LHCN-M2 (cell line): ENCODE data around the gene ARHGEF16. TPM values are rescaled to one million over a fixed set of nuclear protein-coding genes. Genes with fewer than 3 reads are reported as not detected.

ENCODE experiments used
- DNase-seq: peaks from one replicate; pipeline ENCODE4 v3.0.0-alpha.2; 2012; ENCODE audit warnings: low read depth
- total RNA-seq: library from RNA; depleted of rRNA; stranded (reverse); fragments of >200 nt; gene quantifications from 2 replicates; pipeline ENCODE4 v1.2.3, GENCODE V29; 2014

Gene ARHGEF16
- total RNA-seq, 1 experiment from 2014 or later = not detected

DNA sequence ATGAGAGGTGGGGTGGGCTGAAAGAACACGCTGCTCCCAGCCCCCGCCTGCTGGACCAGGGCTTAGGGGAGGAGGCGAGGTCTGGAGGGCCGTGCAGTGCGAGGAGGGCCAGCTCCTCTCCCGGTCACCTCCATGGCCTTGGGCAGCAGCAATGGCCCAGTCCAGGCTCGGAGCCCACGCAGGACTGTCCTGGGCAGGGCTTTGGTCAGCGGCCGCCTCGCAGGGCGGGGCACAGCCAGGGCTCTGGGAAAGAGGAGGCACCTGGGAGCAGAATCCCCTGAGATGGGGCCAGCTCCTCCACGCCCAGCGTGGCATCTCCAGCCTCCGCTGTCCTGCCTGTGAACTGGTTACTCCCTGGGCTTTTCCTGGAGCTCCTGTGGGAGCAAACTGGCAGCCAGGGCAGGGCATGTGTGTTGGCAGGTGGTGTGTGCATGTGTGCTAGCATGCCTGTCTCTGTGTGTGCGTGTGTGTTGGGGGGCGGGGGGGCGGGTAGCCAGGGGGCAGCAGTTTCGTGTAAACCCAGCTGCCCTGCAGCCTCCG lies 27.4 kb downstream of the ARHGEF16 start:
- DNase-seq = no peak

DNA sequence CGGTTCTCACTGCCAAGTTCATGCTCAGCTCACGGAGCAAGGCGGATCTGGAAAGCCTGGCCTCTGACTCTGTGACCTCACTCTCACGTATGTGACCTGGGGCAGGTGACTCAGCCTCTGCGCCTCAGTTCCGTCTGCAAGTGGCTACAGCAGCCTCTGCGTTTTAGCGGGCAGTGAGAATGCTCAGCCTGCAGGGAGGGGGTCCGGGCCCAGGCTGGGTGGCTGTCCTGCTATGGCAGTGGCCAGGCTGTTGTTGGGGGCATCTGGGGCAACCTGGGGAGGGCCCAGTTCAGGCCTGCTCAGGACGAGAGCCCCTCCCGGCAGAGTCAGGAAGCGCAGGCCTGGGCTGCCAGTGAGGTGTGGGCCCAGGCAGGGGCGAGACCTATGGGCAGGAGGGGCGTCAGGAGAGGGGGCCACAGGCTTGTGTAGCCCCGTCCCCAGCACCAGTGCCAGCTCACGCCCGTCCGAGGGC lies 27.9 kb downstream of the ARHGEF16 start:
- DNase-seq = no peak

DNA sequence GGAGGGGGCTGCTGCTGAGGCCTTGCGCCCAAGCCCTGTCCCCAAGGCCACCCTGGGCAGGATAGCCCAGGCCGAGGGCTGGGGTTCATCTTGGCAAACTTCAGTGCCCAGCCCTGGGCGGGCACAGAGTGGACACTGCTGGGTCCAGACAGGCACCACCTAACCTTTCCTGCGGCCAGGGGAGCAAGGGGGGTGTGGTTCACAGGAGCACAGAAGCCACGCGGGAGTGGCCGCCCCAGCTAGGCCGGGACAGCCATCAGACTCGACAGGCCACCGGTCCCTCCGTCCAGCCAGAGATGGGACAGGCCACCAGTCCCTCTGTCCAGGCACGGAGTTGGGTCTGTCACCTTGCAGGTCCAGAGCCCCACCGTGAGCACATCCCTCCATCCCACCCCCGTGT lies 28.9 kb downstream of the ARHGEF16 start:
- no peak for DNase-seq

DNA sequence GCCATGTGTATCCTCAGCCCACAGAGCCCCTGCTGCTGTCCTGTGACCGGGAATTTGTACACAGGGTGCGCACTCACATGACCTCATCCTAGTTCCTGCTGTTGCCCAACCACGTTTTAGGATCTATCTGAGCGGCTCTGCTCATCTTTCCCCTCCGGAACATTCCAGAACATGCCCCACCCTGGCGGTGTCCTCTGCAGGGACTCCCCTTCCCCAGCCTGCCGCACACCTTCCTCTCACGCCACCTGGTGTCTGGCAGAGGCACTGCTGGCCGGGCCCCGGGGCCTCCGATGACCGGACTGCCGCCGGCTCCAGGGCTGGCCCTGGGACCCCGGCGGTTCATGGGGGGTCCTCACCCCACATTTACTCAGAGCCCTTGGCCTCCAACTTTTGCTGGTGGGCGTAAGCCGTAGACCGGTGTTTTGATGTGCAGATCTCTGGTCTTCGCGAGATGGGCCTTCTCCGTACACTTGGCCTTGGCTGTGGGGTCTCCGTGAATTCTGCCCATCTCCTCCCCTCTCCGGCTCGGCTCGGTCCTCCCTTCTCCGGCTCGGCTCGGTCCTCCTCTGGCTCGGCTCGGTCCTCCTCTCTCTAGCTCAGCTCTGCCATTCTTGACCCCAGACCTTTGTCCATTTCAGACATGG lies 29.5 kb downstream of the ARHGEF16 start:
- no peak for DNase-seq

DNA sequence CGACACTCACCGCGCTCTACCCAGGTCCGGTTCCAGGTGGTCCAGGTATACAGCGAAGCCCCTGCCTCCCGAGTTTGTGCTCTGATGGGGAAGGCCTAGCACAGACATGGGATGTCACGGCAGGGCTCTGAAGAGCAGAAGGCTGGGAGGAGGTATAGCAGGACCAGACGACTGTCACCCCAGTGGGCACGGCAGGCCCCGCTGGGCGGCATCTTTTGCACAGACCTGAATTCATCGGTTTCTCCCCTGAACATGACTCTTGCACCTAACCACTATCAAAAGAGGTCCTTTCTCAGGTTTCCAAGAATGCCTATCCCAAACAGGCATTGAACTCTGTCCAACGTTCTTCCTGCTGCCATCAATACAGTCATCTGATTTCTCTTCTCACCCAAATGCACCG lies 30.6 kb downstream of the ARHGEF16 start:
- DNase-seq = no peak

DNA sequence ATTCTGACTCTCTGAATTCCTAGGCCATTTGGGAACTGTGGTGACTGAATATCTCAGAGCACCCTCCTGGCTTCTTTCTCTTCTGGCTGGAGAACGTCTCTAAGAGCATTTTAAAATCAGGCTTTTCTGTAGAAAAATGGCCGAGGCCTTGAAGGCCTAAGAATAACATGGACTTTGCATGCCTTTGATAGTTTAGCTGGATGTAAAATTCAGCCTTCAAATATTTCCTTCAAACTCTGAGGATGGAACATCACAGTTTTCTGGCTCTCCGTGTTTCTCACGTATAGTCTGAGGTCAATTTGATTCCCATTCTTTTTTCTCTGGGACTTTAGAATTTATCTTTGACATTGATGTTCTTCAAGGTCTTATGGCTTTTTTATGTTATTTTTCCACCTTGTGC lies 34.0 kb downstream of the ARHGEF16 start:
- no peak for DNase-seq

DNA sequence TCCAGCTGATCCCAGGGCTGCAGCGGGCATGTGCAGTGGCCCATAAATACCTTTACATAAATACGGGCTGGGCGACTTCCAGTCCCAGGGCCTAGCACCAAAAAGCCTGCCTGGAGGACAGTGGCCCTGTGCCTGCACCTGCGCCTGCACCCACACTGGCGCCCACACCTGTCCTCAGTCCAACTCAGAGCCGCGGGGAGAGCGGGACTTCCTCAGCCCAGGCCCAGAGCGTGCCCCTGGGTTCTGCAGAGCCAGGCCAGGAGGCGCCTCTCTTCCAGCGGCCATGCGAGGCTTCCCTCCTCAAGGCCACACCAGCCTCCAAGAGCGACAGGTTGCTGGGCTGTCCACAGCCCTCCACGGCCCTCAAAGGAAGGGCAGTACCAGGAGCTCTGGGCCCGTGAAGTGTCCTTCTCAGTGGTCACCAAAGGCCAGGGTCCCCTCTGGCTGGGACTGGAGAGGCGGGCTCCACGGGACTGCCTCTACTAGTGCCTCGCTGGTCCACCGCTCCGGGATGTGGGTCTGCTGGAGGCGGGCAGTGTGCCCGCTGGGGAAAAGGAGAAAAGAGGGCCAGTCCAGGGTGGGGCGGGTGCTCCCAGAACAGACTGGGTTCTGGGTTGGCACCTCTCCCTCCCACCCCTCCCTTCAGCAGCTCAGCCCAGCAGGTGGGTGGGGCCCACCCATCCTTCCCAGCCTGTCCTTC lies 35.7 kb downstream of the ARHGEF16 start:
- DNase-seq = no peak

DNA sequence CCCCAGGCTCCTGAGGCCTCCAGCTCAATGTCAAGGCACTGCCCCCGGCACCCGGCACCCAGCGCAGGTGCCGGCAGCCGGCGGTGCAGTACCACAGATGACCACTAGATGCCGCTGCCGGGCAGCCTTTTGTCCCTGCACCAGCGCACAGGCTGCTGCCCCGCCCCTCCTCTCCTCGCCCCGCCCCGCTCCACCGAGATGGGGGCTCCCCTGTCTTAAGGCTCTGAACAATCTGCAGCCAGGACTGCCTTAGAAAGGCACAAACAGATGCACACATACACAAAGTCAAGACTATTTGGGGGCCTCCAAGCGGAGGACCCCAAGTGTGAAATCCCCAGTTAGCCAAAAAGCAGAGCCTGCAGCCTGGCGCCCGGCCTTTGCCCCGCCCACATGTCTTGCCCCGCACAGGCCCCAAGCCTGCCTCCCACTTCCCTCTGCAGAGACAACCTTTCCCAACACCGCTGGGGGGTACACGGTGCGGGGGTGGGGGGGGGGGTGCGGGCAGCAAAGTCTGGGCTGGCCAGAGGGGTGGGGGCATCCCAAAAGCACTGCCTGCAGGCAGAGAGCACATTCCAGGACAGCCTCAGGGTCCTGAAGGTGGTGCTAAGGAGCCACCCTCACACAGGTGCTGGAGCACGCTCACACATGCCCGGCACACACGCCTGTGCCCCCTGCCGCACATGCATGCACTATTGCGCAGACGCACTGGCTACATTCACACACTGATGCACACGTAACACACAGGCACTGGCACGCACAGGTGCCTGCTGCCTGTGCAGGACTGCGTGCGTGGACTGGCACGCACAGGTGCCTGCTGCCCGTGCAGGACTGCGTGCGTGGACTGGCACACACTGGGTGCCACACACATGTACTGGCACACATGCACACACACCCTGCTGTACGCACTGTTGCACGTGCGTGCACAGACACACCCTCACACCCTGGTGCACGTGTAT lies 37.1 kb downstream of the ARHGEF16 start:
- DNase-seq = peak; percentile 19

DNA sequence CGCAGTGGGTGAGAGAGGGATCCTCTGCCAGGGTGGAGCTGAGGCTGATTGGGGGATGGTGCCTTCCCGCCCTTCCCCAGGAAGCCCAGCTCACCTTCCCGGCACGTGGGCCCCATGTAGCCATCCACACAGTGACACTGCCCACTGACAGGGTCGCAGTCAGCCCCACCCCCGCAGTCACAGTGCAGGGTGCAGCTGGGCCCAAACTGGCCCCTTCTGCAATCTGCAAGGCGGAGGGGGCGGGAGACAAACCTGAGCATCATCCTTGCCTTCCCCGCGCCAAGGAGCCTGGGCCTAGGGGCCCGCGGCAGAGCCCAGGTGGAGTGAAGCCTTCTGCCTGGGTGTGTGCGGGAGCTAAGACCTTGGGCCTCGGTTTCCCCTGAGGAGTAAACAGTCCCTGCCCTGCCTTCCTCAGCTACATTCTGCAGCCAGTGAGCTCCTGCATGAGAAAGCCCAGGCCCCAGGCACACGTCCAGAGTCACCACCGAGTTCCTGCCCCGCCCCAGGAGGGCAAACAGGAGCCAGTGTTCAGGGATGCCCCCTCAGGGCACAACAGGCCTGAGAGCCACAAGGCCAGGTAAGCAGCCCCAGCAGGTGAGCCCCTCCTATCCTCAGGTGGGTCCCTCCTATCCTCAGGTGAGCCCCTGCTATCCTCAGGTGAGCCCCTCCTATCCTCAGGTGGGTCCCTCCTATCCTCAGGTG lies 38.2 kb downstream of the ARHGEF16 start:
- no peak for DNase-seq

DNA sequence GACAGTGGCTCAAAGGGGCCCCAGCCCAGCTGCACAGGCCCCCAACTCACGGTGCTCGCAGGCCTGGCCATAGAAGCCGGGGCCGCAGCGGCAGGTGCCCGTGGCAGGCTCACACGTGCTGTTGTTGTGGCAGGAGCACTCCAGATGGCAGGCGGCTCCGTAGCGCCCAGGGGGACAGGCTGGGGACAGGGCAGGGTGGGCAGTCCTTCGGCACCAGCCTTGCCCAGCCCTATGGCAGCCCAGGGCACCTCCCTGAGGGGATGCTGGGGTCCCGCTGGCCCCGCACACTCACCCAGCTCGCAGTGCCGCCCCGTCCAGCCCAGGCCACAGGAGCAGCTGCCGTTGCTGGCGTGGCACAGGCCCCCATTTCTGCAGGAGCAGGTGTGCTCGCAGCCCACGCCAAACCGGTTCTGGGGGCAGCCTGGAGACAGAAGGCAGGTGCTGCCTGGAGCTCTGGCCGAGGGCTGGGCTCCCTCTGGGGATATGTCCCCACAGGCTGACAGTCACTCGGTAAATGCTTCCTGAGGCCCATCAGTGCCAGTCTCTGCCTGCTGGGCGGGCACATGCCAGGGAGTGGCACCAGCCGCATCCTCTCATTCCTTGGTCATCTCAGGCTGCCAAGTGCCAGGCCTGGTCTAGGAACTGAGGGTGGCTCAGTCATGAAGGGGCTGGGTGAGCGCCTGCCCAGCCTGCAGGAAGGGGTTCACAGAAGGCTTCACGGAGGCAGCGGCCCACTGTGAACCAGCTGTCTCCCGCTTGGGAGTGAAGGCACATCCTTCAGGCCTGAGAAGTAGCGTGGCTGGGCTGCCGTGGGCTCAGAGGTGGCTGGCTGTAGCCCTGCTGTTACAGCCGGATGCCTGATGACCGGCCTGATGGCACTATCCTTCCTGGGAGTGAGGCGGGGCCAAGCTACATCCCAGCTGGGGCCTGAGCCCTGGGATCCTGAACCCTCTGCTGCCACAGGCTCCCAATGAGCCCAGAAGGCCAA lies 40.1 kb downstream of the ARHGEF16 start:
- DNase-seq = no peak

DNA sequence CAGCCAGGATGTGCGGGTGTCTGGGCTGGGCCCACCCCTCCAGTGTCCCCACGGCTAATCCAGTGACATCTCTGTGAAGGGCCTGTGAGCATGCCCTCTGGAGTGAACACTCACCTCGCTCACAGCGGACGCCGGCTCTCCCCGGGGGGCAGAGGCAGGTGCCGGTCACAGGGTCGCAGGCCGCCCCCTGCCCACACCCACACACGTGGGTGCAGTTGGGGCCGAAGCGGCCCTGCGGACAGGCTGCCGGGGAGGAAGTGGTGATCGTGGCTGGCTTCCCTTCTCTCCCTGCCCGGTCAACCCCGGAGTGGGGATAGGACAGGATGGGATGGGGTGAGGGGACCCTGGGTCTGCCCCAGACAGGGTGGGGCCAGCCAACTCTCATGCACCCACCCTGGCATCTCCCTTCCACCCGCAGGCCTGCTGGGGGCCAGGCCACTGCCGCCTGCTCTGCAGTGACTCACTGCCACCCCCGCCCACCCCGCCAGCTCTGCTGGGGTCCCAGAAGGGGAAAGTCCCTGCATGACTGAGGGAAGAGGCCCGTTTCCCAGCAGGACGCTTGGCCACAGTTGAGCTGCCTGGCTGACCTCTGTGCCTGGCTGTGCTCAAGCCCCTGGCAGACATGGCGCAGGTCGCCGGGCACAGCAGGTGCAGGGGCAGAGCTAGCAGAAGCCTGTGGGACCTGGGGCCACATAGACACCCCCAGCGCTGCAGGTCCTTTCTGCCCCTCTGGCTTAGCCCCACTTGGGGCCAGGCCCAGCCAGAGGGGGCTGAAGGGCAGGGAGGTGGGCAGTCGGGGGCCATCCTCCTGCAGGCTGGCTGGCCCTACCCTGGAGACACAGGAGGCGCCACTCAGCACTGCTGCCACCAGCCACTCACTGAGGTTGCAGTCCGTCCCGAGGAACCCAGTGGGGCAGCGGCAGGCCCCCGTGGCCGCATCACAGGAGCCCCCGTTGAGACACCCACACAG lies 41.6 kb downstream of the ARHGEF16 start:
- DNase-seq = no peak

DNA sequence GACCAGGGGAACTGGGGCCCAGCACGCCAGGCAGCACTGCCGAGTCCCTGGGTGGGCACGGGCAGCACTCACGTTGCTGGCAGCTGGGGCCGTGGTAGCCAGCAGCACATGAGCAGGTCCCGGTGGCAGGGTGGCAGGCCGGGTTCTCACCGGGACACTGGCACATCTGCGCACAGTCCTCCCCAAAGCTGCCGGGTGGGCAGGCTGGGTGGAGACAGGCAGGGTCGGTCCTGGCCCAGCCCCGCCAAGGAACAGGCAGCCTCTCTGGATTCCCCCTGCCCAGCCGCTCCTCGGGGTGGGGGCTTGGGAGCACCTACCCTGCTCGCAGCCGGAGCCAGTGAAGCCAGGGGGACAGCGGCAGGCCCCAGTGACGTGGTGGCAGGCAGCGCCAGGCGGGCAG lies 42.5 kb downstream of the ARHGEF16 start:
- no peak for DNase-seq

DNA sequence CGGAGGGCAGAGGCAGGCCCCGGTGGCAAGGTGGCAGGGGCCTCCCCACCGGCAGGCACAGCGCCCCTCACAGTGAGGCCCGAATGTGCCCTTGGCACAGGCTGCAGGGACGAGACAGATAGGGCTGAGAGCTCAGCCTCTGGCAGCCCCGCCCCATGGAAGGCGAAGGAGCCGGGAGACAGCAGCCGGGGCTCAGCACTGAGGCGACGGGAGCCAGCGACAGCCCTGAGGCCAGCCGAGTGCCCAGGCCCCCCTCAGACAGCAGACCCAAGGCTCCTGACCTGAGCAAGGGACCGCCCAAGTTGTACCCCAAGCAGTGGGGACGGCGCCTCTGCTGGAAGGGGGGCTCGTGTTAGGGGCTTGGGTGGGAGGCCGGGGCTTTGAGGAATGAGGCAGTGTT lies 43.1 kb downstream of the ARHGEF16 start:
- no peak for DNase-seq

DNA sequence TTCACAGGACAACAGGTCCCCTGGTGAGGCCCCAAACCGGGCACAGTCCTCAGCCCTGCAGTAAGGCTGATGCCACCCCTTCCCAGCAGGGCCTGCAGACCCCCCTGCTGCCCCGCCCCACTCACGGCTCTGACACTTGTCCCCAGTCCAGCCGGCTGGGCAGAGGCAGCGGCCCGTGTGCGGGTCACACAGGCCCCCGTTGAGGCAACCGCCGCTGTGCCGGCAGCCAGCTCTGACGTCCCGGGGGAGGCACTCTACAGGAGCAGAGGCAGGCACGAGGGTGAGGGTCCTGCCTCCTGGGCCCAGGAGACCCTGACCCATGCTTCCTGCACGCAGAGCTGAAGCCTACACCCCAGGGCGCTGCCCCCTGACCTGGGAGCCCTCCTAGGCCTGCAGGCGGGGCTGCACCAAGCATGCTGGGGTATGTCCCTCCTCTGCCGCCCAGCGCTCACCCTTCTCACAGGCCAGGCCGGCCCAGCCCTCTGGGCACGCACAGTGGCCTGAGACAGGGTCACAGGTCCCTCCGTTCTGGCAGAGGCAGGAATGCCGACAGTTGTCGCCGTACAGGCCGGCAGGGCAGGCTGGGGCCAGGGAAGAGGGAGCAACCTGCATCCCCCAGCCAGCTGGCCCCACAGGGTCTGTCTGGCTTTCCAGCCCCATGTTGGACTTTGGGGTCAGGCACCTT lies 43.9 kb downstream of the ARHGEF16 start:
- DNase-seq = no peak

DNA sequence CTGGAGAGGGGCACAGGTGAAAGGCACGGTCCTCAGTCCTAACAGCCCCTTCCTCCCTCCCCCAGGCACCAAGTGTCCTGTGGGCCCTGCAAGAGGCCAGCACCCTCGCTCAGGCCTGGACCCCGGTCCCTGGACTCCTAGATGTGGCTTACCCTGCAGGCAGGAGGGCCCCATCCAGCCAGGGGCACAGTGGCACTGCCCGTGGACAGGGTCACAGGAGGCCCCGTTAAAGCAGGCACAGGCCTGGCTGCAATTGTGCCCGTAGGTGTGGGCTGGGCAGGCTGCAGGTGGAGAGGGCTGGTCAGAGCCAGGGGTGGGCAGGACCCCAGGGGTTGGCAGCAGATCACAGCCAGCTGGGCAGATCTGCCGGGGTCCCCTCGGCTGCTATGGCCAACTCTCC lies 44.5 kb downstream of the ARHGEF16 start:
- no peak for DNase-seq

DNA sequence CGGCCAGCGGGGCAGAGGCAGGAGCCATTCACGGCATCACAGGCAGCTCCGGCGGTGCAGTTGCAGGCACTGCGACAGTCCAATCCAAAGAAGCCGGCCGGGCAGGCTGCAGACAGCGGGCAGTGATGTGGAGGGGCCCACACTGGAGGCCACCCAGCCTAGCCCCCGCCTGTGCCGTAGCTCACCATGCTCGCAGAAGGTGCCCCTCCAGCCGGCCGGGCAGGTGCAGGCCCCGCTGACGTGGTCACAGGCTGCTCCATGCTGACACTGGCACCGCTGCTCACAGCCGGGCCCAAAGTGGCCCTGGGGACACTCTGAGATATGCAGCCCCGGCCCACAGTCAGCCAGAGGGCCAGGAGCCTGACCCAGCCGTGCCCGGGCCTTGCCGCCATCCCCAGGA lies 45.1 kb downstream of the ARHGEF16 start:
- DNase-seq = no peak

DNA sequence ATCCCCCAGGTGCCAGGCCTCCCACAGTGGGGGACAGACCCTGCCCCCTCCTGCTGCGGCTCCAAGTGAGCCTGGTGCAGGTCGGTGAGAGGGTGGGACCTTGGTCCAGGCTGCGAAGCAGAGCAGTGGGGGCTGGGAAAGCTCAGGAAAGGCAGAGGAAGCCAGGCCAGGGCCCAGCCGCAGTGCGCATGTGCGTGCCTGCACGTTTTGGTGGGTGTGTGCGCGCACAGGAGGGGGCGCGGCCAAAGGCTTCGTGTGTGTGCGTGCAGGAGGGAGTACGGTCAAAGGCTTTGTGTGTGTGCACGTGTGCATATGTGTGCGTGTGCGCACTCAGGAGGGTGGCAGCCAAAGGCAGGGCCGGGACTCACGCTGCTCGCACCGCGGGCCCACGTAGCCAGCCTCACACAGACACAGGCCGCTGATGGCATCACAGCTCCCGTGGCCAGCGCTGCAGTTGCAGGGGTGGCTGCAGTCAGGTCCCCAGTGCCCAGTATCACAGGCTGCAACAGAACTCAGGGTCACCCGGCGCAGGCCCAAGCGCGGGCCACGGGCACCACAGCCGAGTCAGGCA lies 45.9 kb downstream of the ARHGEF16 start:
- no peak for DNase-seq

DNA sequence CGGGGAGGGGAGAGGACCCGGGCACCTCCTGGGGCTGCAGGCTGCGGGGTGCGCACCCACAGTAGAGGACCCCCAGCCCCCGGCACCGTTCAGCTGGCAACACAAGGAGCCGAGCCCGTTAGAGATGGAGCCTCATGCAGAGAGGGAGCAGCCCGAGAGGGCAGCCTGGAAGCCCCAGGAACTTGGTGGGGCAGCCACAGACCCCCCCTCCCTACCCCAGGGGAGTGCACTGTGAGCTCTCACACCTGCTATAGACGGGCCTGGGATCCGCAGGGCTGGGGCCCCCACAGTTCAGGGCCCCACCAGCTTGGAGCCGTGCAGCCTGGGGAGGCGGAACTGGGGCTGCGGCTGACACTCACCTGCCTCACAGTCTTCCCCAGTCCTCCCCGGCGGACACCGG lies 47.0 kb downstream of the ARHGEF16 start:
- no peak for DNase-seq
